CD14-positive monocyte (primary cell): ENCODE results near the gene TRIM27. TPM values are rescaled to one million over a fixed set of nuclear protein-coding genes. Genes with fewer than 3 reads are reported as not detected.
A peak's percentile ranks its signal among the peaks of the same experiment; 100 is the strongest.

Experiments used
- DNase-seq, 3 donors: peaks; one replicate each; pipeline ENCODE4 v3.0.0-alpha.2; 2011 to 2022
- H2AFZ ChIP-seq: 2 replicates; pipeline ENCODE4 v1.6.0; 2012; ENCODE audit warnings: mild to moderate bottlenecking, low read depth, low read length, inconsistent platforms; ENCODE audit not compliant: insufficient read depth, poor library complexity, severe bottlenecking
- H3K27ac ChIP-seq, 2 donors: 1 replicate in 1 of 2; 2 replicates in 1 of 2; pipeline ENCODE4 v1.5.1; 2012 to 2013; ENCODE audit warnings: low read length in 2 of 2, control low read depth in 1 of 2, inconsistent platforms in 1 of 2, low read depth in 1 of 2, mild to moderate bottlenecking in 1 of 2
- H3K27me3 ChIP-seq, 2 donors: one replicate each; pipeline versions ENCODE4 v1.6.0 to v1.6.1; 2011 to 2013; ENCODE audit warnings: low read length in 2 of 2; ENCODE audit not compliant: control insufficient read depth in 2 of 2, insufficient read depth in 2 of 2
- H3K36me3 ChIP-seq, 2 donors: replicated peaks in 1 of 2; 1 replicate in 1 of 2; 2 replicates in 1 of 2; pipeline versions ENCODE4 v1.5.1 to v1.6.1; 2012 to 2013; ENCODE audit warnings: low read length in 2 of 2, control low read depth in 1 of 2, inconsistent platforms in 1 of 2, mild to moderate bottlenecking in 1 of 2; ENCODE audit not compliant: insufficient read depth in 2 of 2, control insufficient read depth in 1 of 2
- H3K4me1 ChIP-seq, 2 donors: 1 replicate in 1 of 2; 2 replicates in 1 of 2; pipeline versions ENCODE4 v1.5.1 to v1.6.1; 2012 to 2013; ENCODE audit warnings: low read length in 2 of 2, control low read depth in 1 of 2, inconsistent platforms in 1 of 2, mild to moderate bottlenecking in 1 of 2, moderate library complexity in 1 of 2; ENCODE audit not compliant: insufficient read depth in 2 of 2, control insufficient read depth in 1 of 2
- H3K4me2 ChIP-seq: replicated peaks from 2 replicates; pipeline ENCODE3; 2012; ENCODE audit warnings: low read length, moderate library complexity, mild to moderate bottlenecking; ENCODE audit not compliant: poor library complexity, severe bottlenecking; ENCODE audit errors: extremely low read depth
- H3K4me3 ChIP-seq, 3 experiments: fragments of 200-600 bp in 1 of 3; sonication (generic) in 1 of 3; replicated peaks in 1 of 3; 1 replicate in 2 of 3; 2 replicates in 1 of 3; pipeline ENCODE4 v1.5.1; 2011 to 2013; ENCODE audit warnings: low read length in 3 of 3, mild to moderate bottlenecking in 3 of 3, control low read depth in 2 of 3, low read depth in 2 of 3, inconsistent platforms in 1 of 3, moderate library complexity in 1 of 3
- H3K79me2 ChIP-seq: 2 replicates; pipeline ENCODE4 v1.6.0; 2012; ENCODE audit warnings: mild to moderate bottlenecking, control low read depth, inconsistent platforms, low read length, moderate library complexity; ENCODE audit not compliant: insufficient read depth
- H3K9ac ChIP-seq: 2 replicates; pipeline ENCODE4 v1.6.0; 2017; ENCODE audit warnings: low read length, mild to moderate bottlenecking; ENCODE audit not compliant: insufficient read depth, poor library complexity, severe bottlenecking
- H3K9me3 ChIP-seq, 2 donors: replicated peaks in 1 of 2; 1 replicate in 1 of 2; 2 replicates in 1 of 2; pipeline versions ENCODE4 v1.5.1 to v1.6.1; 2012 to 2013; ENCODE audit warnings: low read length in 2 of 2, control low read depth in 1 of 2; ENCODE audit not compliant: control insufficient read depth in 1 of 2, insufficient read depth in 1 of 2
- H4K20me1 ChIP-seq: 2 replicates; pipeline ENCODE4 v1.6.0; 2012; ENCODE audit warnings: mild to moderate bottlenecking, low read length, control low read depth, moderate library complexity; ENCODE audit not compliant: insufficient read depth
- H3K27ac Mint-ChIP-seq, 7 donors: one replicate each; pipeline ENCODE4 v1.8.0; 2020; ENCODE audit warnings: mild to moderate bottlenecking in 7 of 7, mixed read lengths in 7 of 7, moderate library complexity in 6 of 7, inconsistent platforms in 2 of 7
- H3K27me3 Mint-ChIP-seq, 3 donors: one replicate each; pipeline ENCODE4 v1.8.0; 2021 to 2022; ENCODE audit warnings: low read depth in 3 of 3, mild to moderate bottlenecking in 3 of 3, mixed read lengths in 3 of 3, moderate library complexity in 3 of 3, inconsistent platforms in 1 of 3
- H3K36me3 Mint-ChIP-seq, 2 donors: one replicate each; pipeline ENCODE4 v1.8.0; 2020; ENCODE audit warnings: mixed read lengths in 2 of 2, inconsistent platforms in 1 of 2, mild to moderate bottlenecking in 1 of 2
- H3K4me1 Mint-ChIP-seq: one replicate; pipeline ENCODE4 v1.8.0; 2020; ENCODE audit warnings: mild to moderate bottlenecking, mixed read lengths
- H3K4me3 Mint-ChIP-seq, 2 donors: one replicate each; pipeline ENCODE4 v1.8.0; 2020; ENCODE audit warnings: mild to moderate bottlenecking in 2 of 2, mixed read lengths in 2 of 2, moderate library complexity in 1 of 2
- H3K9me3 Mint-ChIP-seq, 7 donors: one replicate each; pipeline ENCODE4 v1.8.0; 2020 to 2022; ENCODE audit warnings: mixed read lengths in 7 of 7, mild to moderate bottlenecking in 6 of 7, moderate library complexity in 6 of 7, inconsistent platforms in 2 of 7
- WGBS: methylation state at CpG from one replicate; pipeline ENCODE4 v1.1.5; 2013; ENCODE audit warnings: missing lambda C conversion rate; ENCODE audit not compliant: insufficient coverage; 5-methylcytosine and 5-hydroxymethylcytosine counted together
- intact Hi-C, 2 donors: fragments of 100-400 bp; cut with micrococcal nuclease; formaldehyde crosslinking; loops; one replicate each; pipeline versions ENCODE4 v1.15.0 to v1.15.1; 2023
- polyA plus RNA-seq, 3 donors: library from polyadenylated mRNA; depleted of rRNA in 1 of 3; unstranded in 2 of 3; stranded (reverse) in 1 of 3; fragments of 300-500 nt in 2 of 3; fragments of >200 nt in 1 of 3; fragmentation: Illumina TruSeq in 2 of 3; gene quantifications; 1 replicate in 2 of 3; 2 replicates in 1 of 3; pipeline ENCODE4 v1.2.3, GENCODE V29; 2012 to 2021
- TF ChIP-seq, protein P1 (sequence below): fragments of 200-600 bp; IDR thresholded peaks from one replicate; pipeline ENCODE4 v1.8.0; 2022; ENCODE audit warnings: antibody characterized with exemption, mild to moderate bottlenecking

Gene TRIM27
- polyA plus RNA-seq, 3 donors, result 39.2 to 44.0 (median 42.2) TPM

GRCh38 chr6:28922004-28922820, 1.6 kb downstream of the TRIM27 start:
- peak overlapping the region; percentile 94 to 98 (median 95) for H3K27ac Mint-ChIP-seq
- peaks cover 0 to 2% (median 0%) of the 10 kb centered on the region in 7 donors for H3K9me3 Mint-ChIP-seq
- peak overlapping the region; percentile 93 to 98 for H3K4me3 Mint-ChIP-seq
- intact Hi-C loops, result no loop called here
- H3K27me3 Mint-ChIP-seq, result peaks cover 0 to 4% (median 0%) of the 10 kb centered on the region in 3 donors
- peak overlapping the region; percentile 90 for H3K9ac ChIP-seq
- no peaks in the 10 kb centered on the region for H3K27me3 ChIP-seq
- DNase-seq, result peak in 1 of 3 donors; percentile 44
- H3K36me3 ChIP-seq, result peaks cover 26 to 34% of the 10 kb centered on the region in 2 donors
- H3K4me2 ChIP-seq, result peak overlapping the region; percentile 75
- TF ChIP-seq, protein P1, sequence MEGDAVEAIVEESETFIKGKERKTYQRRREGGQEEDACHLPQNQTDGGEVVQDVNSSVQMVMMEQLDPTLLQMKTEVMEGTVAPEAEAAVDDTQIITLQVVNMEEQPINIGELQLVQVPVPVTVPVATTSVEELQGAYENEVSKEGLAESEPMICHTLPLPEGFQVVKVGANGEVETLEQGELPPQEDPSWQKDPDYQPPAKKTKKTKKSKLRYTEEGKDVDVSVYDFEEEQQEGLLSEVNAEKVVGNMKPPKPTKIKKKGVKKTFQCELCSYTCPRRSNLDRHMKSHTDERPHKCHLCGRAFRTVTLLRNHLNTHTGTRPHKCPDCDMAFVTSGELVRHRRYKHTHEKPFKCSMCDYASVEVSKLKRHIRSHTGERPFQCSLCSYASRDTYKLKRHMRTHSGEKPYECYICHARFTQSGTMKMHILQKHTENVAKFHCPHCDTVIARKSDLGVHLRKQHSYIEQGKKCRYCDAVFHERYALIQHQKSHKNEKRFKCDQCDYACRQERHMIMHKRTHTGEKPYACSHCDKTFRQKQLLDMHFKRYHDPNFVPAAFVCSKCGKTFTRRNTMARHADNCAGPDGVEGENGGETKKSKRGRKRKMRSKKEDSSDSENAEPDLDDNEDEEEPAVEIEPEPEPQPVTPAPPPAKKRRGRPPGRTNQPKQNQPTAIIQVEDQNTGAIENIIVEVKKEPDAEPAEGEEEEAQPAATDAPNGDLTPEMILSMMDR, result no peak
- no peaks in the 10 kb centered on the region for H3K9me3 ChIP-seq
- peak overlapping the region; percentile 89 to 92 for H3K27ac ChIP-seq
- H3K36me3 Mint-ChIP-seq, result peaks cover 38 to 41% of the 10 kb centered on the region in 2 donors
- peaks cover 53% of the 10 kb centered on the region for H3K4me1 Mint-ChIP-seq
- peaks cover 48% of the 10 kb centered on the region for H3K79me2 ChIP-seq
- peak overlapping the region; percentile 88 for H2AFZ ChIP-seq
- H3K4me1 ChIP-seq, result peaks cover 60 to 66% of the 10 kb centered on the region in 2 donors
- H4K20me1 ChIP-seq, result peaks cover 14% of the 10 kb centered on the region
- H3K4me3 ChIP-seq, result peak overlapping the region; percentile 87 to 92 (median 88)
- 60% methylated on average over 4 of the region's 10 CpGs for WGBS

- Histone ChIP-seq H4K20me1 (peaks cover 26% of the 10 kb centered on the region), H3K79me2 (peaks cover 67% of the 10 kb centered on the region), H3K4me2 (no peak overlapping the region), H3K27ac (peak overlapping the region; percentile 14 to 64), H3K4me1 (peaks cover 72 to 75% of the 10 kb centered on the region in 2 donors), H3K36me3 (peaks cover 42 to 51% of the 10 kb centered on the region in 2 donors), H3K27me3 (no peaks in the 10 kb centered on the region), H3K4me3 (no peak overlapping the region), H3K9me3 (no peaks in the 10 kb centered on the region), H2AFZ (no peak overlapping the region), H3K9ac (no peak overlapping the region)
- Mint-ChIP-seq H3K9me3 (peaks cover 0 to 6% (median 0%) of the 10 kb centered on the region in 7 donors), H3K4me1 (peaks cover 63% of the 10 kb centered on the region), H3K36me3 (peaks cover 47 to 53% of the 10 kb centered on the region in 2 donors), H3K27me3 (peaks cover 0 to 6% (median 0%) of the 10 kb centered on the region in 3 donors), H3K4me3 (no peak overlapping the region), H3K27ac (peak overlapping the region in 6 of 7 donors; percentile 13 to 81 (median 69))
- 100% methylated on average over 1 of the region's 1 CpG for WGBS
- peak in 1 of 3 donors; percentile 21 for DNase-seq
- intact Hi-C loops, result no loop called here
- TF ChIP-seq, protein P1, result no peak
Measured at GRCh38 chr6:28920281-28920680, 3.5 kb downstream of the TRIM27 start.
